DMS114 treated with DMSO at 0.1 percent for 48 hours (cell line): ENCODE data around the gene PTH.

Experiments used
- DNase-seq: peaks from one replicate; lab custom pipeline; 2025; ENCODE audit not compliant: unreplicated experiment; lab: John Stamatoyannopoulos, UW

The PTH gene

GRCh38 chr11:13495929-13496328, at the start of gene PTH:
PTH (minus strand) TSS chr11:13495997; CDS start chr11:13492855, 3,142 bp downstream.
- DNase-seq: no peak

DNA sequence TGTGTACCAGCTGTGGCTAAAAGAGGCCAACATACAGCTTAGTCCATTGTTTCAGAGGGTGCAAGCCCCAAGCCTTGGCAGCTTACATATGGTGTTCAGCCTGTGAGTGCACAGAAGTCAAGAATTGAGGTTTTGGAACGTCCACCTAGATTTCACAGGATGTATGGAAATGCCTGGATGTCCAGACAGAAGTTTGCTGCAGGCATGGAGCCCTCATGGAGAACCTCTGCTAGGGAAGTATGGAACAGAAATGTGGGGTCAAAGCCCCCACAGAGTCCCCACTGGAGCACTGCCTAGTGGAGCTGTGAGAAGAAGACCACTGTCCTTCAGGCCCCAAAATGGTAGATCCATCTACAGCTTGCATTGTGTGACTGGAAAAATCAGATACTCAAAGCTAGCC, 42.2 kb upstream of the PTH start:
- no peak for DNase-seq

DNA sequence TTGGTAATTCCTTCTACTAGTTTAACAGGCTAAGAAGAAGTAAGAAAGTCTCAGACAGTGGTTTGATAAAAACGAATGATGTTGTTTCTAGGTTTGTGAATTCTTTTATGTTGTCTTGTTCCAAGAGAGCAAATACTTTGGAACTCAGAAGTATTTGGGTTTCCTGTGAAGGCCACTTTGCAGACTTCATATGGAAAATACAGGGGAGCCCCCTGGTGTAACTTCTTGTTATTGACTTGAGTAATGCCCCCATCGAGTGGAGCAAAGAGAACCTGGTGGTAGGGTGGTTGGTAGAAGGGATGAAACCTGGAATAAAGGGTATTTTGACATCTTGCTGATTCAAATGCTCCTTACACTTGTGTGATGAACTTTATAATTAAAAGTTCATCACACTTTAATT, 40.0 kb upstream of the PTH start:
- DNase-seq: no peak

DNA sequence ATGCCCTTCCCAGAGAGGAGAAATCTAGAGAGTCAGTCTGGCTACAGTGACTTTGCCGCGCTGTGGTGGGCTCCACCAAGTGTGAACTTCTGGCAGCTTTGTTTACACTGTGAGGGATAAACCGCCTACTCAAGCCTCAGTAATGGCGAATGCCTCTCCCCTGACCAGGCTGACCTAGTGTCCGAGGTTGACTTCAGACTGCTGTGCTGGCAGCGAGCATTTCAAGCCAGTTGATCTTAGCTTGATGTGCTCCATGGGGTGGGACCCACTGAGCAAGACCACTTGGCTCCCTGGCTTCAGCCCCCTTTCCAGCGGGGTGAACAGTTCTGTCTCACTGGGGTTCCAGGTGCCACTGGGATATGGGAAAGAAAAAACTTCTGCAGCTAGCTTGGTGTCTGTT, 38.6 kb upstream of the PTH start:
- DNase-seq: no peak

- no peak for DNase-seq
These were observed 29.5 kb upstream of the PTH start for GRCh38 chr11:13525257-13525656.

DNA sequence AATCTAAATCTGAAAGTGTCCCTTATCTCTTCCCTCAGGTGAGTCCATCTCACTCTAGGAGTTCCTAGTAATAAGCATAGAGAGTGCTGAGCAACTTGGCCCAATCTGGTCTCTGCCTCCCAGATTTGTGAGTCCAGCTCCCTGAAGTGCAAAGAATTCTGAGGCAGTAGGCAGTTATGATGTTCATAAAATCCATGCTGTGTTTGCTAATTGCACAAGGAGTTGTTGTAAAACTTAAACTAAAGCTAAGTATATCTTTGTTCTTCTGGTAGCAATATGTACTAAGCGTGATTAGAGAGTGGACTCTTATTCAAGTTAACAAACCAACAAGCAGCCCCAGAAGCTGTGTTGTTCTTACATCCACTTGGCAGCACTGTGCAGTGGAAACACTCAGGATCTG, 7.6 kb upstream of the PTH start:
- no peak for DNase-seq

DNA sequence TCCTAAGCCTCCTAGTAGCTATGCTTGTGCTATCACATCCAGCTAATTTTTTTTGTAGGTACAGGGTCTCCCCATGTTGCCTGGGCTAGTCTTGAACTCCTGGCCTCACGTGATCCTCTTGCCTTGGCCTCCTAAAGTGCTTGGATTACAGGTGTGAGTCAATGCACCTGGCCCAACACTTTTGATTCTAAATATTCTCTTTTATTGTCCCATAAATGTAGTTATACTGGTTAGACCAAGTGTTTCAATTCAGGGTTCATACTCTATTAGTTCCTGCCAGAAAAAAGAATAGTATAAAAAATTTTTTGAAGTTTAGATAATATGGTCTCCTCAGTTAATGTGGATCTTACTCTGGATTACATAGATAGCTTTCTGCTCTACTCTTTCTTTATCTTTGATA, 6.7 kb upstream of the PTH start:
- DNase-seq: no peak

DNA sequence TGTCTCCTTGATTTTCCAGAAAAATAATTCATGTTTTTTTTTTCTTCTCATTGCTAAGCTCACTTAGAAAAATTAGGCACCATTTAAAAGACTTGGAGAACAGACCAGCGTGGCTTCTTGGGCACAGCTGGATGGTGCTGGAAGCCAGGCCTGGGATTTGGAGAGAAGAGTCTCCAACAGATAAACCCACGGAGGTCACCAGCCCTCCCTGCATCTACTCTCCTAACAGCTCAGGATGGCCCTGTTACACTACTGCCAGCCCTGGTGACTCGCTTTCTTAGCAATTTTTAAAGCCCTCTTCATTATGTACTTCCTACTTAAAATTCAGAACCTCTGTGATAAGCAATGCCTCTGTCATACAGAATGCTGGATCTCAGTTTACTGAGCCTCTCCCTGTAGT, 1.7 kb downstream of the PTH start:
- no peak for DNase-seq

DNA sequence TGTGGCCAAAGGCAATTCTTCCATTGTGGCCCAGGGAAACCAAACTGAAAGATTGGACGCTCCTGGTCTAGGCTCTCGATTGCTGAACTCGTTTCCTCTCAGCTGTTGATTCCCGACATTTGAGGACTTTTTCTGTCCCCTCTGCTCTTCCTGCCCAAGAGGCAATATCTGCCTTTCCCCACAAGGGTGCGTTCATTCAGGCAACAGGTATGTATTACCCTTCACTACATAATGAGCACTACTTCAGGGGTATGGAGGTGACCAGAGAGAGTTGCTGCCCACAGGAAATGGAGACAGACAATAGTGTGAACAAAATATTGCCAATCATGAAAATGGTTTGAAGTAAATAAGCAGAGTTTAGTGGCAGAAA, 8.2 kb downstream of the PTH start:
- no peak for DNase-seq

- no peak for DNase-seq
These were observed 8.7 kb downstream of the PTH start for GRCh38 chr11:13486926-13487660.

GRCh38 chr11:13480198-13480597, 15.6 kb downstream of the PTH start:
- no peak for DNase-seq

GRCh38 chr11:13479688-13480087, 16.1 kb downstream of the PTH start:
- no peak for DNase-seq

DNA sequence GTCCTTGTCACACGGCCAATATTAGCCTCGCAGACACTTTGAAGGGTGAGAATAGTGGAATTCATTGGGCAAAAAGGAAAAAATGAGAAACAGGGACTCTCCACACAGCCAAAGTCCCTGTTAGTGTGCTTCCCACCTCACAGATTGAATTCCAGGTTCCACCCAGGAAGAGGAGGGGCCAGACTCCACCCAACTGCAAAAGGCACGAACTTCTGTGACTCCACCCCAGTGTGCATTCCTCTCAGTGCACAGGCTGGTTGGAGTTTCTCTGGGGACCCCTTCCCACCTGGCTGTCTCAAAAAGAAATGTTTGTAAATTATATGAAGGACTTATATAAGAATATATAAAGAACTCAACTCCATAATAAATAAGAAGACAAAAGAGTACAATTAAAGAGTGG, 20.7 kb downstream of the PTH start:
- DNase-seq: no peak

DNA sequence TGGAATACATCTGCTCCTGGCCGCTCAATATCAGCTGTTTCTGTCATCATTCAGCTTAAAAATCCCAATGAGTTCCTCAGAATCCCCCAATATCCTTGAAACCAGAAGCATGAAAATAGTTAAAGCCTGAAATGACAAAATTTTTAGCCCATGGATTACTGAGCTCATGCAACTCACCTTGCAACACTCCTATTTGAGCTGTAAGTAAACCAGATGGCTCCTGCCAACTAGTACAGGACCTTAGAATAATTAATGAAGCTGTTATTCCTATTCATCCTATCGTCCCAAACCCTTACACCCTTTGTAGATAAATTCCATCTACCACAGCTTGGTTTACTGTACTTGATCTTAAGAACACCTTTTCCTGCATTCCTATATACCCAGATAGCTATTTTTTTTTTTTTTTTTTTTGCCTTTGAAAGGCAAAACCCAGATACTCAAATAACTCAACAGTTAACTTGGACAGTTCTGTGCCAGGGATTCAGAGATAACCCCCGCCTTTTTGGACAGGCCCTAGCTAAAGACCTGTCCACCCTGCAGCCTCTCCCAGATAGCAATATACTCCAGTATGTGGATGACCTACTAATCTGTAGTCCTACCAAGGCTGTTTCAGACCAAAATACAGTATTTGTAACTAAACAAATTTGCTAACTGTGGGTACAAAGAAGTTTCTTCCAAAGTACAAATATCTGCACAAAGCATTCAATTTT, 22.6 kb downstream of the PTH start:
- DNase-seq: no peak

- DNase-seq: no peak
These were observed 27.0 kb downstream of the PTH start for GRCh38 chr11:13468750-13469149.

DNA sequence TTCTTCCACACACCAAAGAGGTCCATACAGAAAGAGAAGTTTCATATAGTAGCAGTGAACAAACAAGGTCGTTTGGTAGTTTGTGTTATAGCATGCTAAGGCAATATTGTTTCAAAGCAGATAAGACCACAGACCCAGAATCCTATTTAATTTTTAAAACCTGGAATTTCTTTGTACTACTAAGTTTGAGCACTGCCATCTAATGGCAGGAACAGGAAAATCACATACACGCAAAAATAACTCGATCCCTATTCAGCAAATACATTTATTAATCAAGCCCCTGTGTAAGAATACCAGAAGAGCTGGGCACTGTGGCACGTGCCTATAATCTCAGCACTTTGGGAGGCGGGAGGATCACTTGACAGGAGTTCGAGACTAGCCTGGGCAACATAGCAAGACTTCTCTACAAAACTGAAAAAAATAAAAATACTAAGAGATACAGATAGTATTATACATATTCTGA, 29.9 kb downstream of the PTH start:
- peak; percentile 4 for DNase-seq

DNA sequence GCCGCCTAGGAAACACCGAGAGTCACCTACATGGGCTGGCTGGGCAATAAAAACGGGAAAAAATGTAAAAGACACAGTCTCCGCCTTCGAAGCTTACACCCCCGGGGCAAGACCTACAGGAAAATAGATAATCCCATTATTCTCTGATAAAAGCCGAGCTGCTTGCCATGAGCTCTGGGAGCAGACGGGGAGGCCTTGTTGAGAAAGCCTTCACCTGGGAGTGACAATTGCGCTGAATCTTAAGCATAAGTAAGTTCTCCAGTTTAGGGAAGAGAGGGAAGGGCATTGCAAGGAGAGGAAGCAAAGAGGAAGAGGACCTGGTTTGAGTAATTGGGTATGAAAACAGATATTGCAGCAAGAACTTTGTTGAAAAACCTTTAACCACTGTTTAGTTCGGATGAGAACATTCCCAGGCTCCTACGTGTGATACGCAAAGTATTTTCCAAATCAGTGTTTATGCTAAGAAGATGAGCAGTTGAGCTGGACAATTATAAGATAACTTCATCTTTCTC, 32.0 kb downstream of the PTH start:
- no peak for DNase-seq

- DNase-seq: peak; percentile 33
These were observed 32.7 kb downstream of the PTH start, which contains the start of gene BTBD10 for GRCh38 chr11:13462901-13463778. BTBD10 (minus strand) TSS chr11:13463222; CDS start chr11:13445124, 18,098 bp downstream.

DNA sequence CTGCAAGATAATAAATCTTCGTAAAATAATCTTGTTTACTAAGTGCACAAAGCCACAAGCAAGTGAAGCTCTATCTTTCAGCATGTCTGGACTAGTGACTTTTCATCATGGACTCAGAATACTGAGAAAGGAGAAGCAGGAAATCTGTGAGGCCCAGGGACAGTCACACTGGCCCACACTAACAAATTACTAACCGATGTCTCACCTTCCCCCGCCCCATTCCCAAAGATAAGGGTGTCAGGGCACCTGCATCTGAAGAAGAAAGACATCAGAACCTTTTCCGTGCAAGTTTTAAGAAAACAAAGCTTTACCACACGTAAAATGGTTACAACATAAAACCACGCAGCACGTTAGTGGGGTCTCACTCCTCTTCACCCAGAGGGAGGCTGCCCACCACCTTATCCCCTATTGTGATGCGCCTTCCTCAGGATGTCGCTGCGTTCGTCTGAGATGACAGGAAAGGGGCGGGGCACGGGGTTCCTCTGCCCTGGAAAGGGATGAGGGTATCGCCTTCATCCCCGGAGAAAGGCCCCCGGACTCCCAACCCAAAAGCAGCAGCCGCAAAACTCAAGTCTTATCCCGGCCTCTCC, 33.4 kb downstream of the PTH start:
- DNase-seq: peak; percentile 7

DNA sequence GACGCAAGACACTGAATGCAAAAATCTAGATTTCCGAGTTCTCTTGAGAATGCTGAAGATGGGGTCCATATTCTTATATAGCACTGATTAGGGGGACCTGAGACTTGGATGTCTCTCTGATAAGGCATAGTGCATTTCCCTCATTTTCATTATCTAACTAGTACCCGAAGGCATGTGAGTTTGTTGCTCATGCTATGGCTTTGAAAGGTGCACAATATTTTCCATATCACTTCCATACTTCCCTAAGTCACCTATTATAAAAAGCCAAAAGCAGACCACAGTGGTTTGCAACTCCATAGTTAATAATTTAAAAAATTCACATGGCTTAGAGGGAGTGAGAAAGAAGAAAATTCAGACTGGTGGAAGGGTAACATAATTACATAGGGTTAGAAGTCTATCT, 34.5 kb downstream of the PTH start:
- no peak for DNase-seq

GRCh38 chr11:13450832-13451397, 44.9 kb downstream of the PTH start:
- DNase-seq: no peak
